Measurements from ENCODE around the gene RBM44. TPM values are rescaled to one million over a fixed set of nuclear protein-coding genes. Genes with fewer than 3 reads are reported as not detected.
A peak's percentile ranks its signal among the peaks of the same experiment; 100 is the strongest.
"Not testable (repeated sequence)": the region's sequence is repeated elsewhere in the genome, so short reads cannot be mapped to it uniquely, and the experiment has no call there.

RBM44 gene
- total RNA-seq, 1 donor from 2014 or later: 0.50 TPM

DNA sequence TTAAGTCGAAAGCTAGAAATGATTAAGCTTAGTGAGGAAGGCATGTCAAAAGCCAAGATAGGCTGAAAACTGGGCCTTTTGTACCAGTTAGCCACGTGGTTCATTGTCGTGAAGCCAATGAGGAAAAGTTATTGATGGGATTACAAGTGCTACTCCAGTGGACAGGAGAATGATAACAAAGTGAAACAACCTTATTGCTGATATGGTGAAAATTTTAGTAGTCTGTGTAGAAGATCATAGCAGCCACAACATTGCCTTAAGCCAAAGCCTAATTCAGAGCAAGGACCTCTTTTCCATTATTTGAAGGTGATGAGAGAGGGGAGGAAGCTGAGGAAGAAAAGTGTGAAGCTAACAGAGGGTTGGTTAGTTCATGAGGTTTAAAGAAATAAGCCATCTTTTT lies 36.8 kb downstream of the RBM44 start:
- H3K27ac Mint-ChIP-seq (ENCODE audit: unreplicated experiment): no peak overlapping the region
- no peak overlapping the region for H3K4me3 Mint-ChIP-seq (ENCODE audit: unreplicated experiment)
- no peak for DNase-seq (ENCODE audit: low spot score)
- H3K27me3 Mint-ChIP-seq (ENCODE audit: low read depth): no peaks in the 10 kb centered on the region
- peaks cover 7% of the 10 kb centered on the region for H3K4me1 Mint-ChIP-seq (ENCODE audit: low read depth)
- H3K36me3 Mint-ChIP-seq (ENCODE audit: low read depth): no peaks in the 10 kb centered on the region
- no peak for TF ChIP-seq CTCF (IDR thresholded peaks at IDR 0.05)
- no peaks in the 10 kb centered on the region for H3K9me3 Mint-ChIP-seq (ENCODE audit: low read depth)

DNA sequence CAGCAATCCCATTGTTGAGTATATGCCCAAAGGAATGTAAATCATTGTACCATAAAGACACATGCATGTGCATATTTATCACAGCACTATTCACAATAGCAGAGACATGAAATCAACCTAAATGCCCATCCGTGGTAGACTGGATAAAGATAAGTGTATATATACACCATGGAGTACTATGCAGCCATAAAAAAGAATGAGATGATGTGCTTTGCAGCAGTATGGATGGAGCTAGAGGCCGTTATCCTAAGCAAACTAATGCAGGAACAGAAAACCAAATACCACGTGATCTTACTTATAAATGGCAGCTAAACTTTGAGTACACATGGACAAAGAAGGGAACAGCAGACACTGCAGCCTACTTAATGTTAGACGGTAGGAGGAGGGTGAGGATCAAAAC lies 42.5 kb downstream of the RBM44 start:
- Mint-ChIP-seq H3K4me3 (ENCODE audit: unreplicated experiment) (no peak overlapping the region), H3K9me3 (ENCODE audit: low read depth) (peaks cover 13% of the 10 kb centered on the region), H3K4me1 (ENCODE audit: low read depth) (no peaks in the 10 kb centered on the region), H3K27me3 (ENCODE audit: low read depth) (peaks cover 1% of the 10 kb centered on the region), H3K36me3 (ENCODE audit: low read depth) (peaks cover 6% of the 10 kb centered on the region), H3K27ac (ENCODE audit: unreplicated experiment) (no peak overlapping the region)
- DNase-seq (ENCODE audit: low spot score): no peak
- TF ChIP-seq CTCF (IDR thresholded peaks at IDR 0.05): no peak

GRCh38 chr2:237848940-237849339 lies 50.4 kb downstream of the RBM44 start:
- H3K27me3 Mint-ChIP-seq (ENCODE audit: low read depth); H3K4me3 Mint-ChIP-seq (ENCODE audit: unreplicated experiment); H3K4me1 Mint-ChIP-seq (ENCODE audit: low read depth); DNase-seq (ENCODE audit: low spot score); H3K27ac Mint-ChIP-seq (ENCODE audit: unreplicated experiment): not testable (repeated sequence)
- Mint-ChIP-seq H3K36me3 (ENCODE audit: low read depth) (peaks cover 12% of the 10 kb centered on the region), H3K9me3 (ENCODE audit: low read depth) (peaks cover 12% of the 10 kb centered on the region)

DNA sequence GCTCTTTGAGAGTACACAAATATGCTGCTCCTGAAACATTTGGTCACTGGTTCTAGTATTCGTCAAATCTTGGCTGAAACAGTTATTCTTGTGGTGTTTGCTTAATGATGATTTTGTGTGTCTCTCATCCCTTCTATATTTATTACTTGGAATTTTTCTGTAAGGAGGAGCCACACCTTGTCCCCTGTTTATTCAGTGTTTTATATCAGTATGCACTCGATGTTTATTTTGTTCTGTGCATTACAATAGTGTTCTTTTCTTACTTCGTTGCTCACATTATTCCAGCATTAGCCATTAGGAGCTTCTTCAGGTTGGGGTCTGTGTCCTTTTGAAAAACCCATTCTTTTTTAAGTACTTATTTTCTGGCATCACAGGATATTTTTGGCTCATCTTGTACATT lies 55.7 kb downstream of the RBM44 start:
- Mint-ChIP-seq H3K27me3 (ENCODE audit: low read depth) (no peaks in the 10 kb centered on the region), H3K4me1 (ENCODE audit: low read depth) (peaks cover 19% of the 10 kb centered on the region), H3K9me3 (ENCODE audit: low read depth) (no peaks in the 10 kb centered on the region), H3K27ac (ENCODE audit: unreplicated experiment) (no peak overlapping the region), H3K4me3 (ENCODE audit: unreplicated experiment) (no peak overlapping the region), H3K36me3 (ENCODE audit: low read depth) (no peaks in the 10 kb centered on the region)
- no peak for TF ChIP-seq CTCF (IDR thresholded peaks at IDR 0.05)
- no peak for DNase-seq (ENCODE audit: low spot score)

DNA sequence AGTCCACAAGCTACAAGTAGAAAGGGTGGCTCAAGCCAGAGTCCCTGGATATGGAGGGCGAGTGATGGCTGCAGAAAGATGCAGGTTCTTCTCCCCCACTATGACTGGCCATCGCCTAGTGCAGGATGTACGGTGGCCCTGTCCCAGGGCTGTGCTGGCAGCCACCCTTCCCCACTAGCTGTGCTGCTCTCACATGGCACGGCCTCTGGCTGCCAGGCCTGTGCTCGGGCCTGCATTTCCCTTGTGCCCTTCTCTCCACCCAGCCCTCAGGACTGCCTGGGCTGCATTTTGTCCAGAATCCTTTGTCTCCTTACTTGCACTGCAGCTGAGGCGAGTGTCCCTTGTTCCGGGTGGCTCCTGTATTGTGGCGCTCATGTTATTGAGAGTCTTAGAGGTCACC lies 59.2 kb downstream of the RBM44 start:
- no peaks in the 10 kb centered on the region for H3K36me3 Mint-ChIP-seq (ENCODE audit: low read depth)
- TF ChIP-seq CTCF (IDR thresholded peaks at IDR 0.05): no peak
- H3K27ac Mint-ChIP-seq (ENCODE audit: unreplicated experiment): no peak overlapping the region
- no peak overlapping the region for H3K4me3 Mint-ChIP-seq (ENCODE audit: unreplicated experiment)
- no peaks in the 10 kb centered on the region for H3K27me3 Mint-ChIP-seq (ENCODE audit: low read depth)
- H3K4me1 Mint-ChIP-seq (ENCODE audit: low read depth): peaks cover 47% of the 10 kb centered on the region
- H3K9me3 Mint-ChIP-seq (ENCODE audit: low read depth): no peaks in the 10 kb centered on the region
- DNase-seq (ENCODE audit: low spot score): no peak

DNA sequence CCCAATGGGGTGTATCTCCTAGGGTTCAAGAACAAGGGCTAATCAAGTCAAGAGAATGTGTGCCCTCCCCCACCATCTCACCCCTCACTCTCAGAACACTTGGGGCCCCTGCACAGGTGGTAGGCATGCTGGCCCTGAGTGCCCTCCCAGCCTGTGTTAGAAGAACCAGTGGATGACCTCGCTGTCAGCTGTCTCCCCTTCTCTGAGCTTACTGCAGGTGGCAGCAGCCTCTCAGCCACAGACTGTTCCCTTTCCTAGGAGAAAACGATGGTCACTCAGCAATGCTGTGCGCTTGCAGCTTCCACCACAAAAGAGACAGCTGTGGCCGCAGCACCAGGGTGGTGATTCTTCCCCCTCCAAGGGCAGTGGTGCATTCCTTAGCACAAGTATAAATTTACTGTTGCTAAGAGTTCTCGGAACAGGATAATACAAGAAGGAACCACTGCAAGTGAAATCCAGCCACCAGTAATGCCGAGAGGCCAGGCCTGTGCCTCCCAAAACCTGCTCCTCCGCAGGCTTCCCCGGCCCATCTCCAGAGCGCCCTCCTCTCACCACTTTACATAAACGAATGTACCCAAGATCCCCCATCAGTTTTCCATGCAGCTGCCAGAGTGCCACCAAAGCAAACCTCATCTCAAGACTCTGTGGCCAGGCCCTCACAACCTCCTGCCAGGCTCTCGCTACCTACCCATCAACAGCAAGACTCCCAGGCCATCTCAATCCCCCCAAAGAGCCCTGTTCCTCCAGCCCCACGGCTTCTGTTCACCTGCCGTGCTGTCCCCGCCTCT lies 59.9 kb downstream of the RBM44 start:
- peak overlapping the region; percentile 73 for H3K4me3 Mint-ChIP-seq (ENCODE audit: unreplicated experiment)
- H3K27me3 Mint-ChIP-seq (ENCODE audit: low read depth): no peaks in the 10 kb centered on the region
- no peak for DNase-seq (ENCODE audit: low spot score)
- no peaks in the 10 kb centered on the region for H3K36me3 Mint-ChIP-seq (ENCODE audit: low read depth)
- no peaks in the 10 kb centered on the region for H3K9me3 Mint-ChIP-seq (ENCODE audit: low read depth)
- H3K4me1 Mint-ChIP-seq (ENCODE audit: low read depth): peaks cover 54% of the 10 kb centered on the region
- peak; percentile 94 for TF ChIP-seq CTCF (IDR thresholded peaks at IDR 0.05)
- H3K27ac Mint-ChIP-seq (ENCODE audit: unreplicated experiment): peak overlapping the region; percentile 93
